22Rv1 (cell line): ENCODE results near the gene TP53BP2.

ENCODE experiments used
- CTCF ChIP-seq: fragments of 450-650 bp; IDR thresholded peaks from 2 replicates; pipeline ENCODE4 v1.5.1; 2017; ENCODE audit warnings: mild to moderate bottlenecking
- ZFX ChIP-seq: fragments of 450-650 bp; IDR thresholded peaks from 2 replicates; pipeline ENCODE4 v1.6.1; 2017; ENCODE audit warnings: antibody characterized with exemption, borderline replicate concordance

- TF ChIP-seq CTCF, result no peak
- TF ChIP-seq ZFX, result no peak
Measured at GRCh38 chr1:223770621-223771315, 75.0 kb downstream of the TP53BP2 start.
